Naive B cell (primary cell): ENCODE data around the gene HPSE. TPM values are rescaled to one million over a fixed set of nuclear protein-coding genes. Genes with fewer than 3 reads are reported as not detected.
A peak's percentile ranks its signal among the peaks of the same experiment; 100 is the strongest.
"Not testable (repeated sequence)": the region's sequence is repeated elsewhere in the genome, so short reads cannot be mapped to it uniquely, and the experiment has no call there.

Experiments
- ATAC-seq, 2 donors: fragments of 150-1000 bp; cut with Tn5 transposase; 2 replicates each; pipeline ENCODE4 v1.10.0; 2021; ENCODE audit warnings: low read depth in 2 of 2, mild to moderate bottlenecking in 2 of 2, moderate library complexity in 2 of 2
- DNase-seq: peaks from one replicate; pipeline ENCODE4 v3.0.0; 2022
- H3K27ac Mint-ChIP-seq, 6 donors: one replicate each; pipeline ENCODE4 v1.8.0; 2020 to 2022; ENCODE audit warnings: mild to moderate bottlenecking in 6 of 6, mixed read lengths in 6 of 6, moderate library complexity in 5 of 6, inconsistent platforms in 2 of 6
- H3K27me3 Mint-ChIP-seq, 3 donors: one replicate each; pipeline ENCODE4 v1.8.0; 2021 to 2022; ENCODE audit warnings: mixed read lengths in 3 of 3, mild to moderate bottlenecking in 1 of 3
- H3K36me3 Mint-ChIP-seq, 2 donors: one replicate each; pipeline ENCODE4 v1.8.0; 2020 to 2022; ENCODE audit warnings: mixed read lengths in 2 of 2, inconsistent platforms in 1 of 2, mild to moderate bottlenecking in 1 of 2
- H3K4me1 Mint-ChIP-seq, 3 donors: one replicate each; pipeline ENCODE4 v1.8.0; 2020 to 2022; ENCODE audit warnings: mixed read lengths in 3 of 3, inconsistent platforms in 1 of 3, mild to moderate bottlenecking in 1 of 3, moderate library complexity in 1 of 3
- H3K4me3 Mint-ChIP-seq, 8 donors: one replicate each; pipeline ENCODE4 v1.8.0; 2020 to 2022; ENCODE audit warnings: mild to moderate bottlenecking in 8 of 8, mixed read lengths in 8 of 8, moderate library complexity in 8 of 8, inconsistent platforms in 2 of 8
- H3K9me3 Mint-ChIP-seq, 7 donors: one replicate each; pipeline ENCODE4 v1.8.0; 2020 to 2022; ENCODE audit warnings: mixed read lengths in 7 of 7, mild to moderate bottlenecking in 5 of 7, inconsistent platforms in 2 of 7, moderate library complexity in 1 of 7
- polyA plus RNA-seq, 6 donors: library from polyadenylated mRNA; unstranded; fragments of 300-500 nt; fragmentation: Illumina TruSeq; gene quantifications; one replicate each; pipeline ENCODE4 v1.2.3, GENCODE V29; 2021; ENCODE audit warnings: low read depth in 6 of 6

The HPSE gene
- polyA plus RNA-seq, 6 donors from 2014 or later: 0.98 to 2.8 (median 2.5) TPM

GRCh38 chr4:83325306-83325705 is 9.3 kb downstream of the HPSE start:
- not testable (repeated sequence) for ATAC-seq, DNase-seq, H3K27me3 Mint-ChIP-seq, H3K36me3 Mint-ChIP-seq, H3K9me3 Mint-ChIP-seq, H3K4me3 Mint-ChIP-seq
- peak overlapping the region in 2 of 6 donors; percentile 5 to 14 for H3K27ac Mint-ChIP-seq
- H3K4me1 Mint-ChIP-seq: peaks cover 4 to 13% (median 6%) of the 10 kb centered on the region in 3 donors

- no peaks in the 10 kb centered on the region for H3K27me3 Mint-ChIP-seq
- no peak for DNase-seq
- ATAC-seq: no peak
- peaks cover 0 to 12% (median 6%) of the 10 kb centered on the region in 3 donors for H3K4me1 Mint-ChIP-seq
- no peak overlapping the region for H3K4me3 Mint-ChIP-seq
- H3K9me3 Mint-ChIP-seq: no peaks in the 10 kb centered on the region
- H3K27ac Mint-ChIP-seq: peak overlapping the region in 2 of 6 donors; percentile 6 to 55
- H3K36me3 Mint-ChIP-seq: peaks cover 0 to 5% of the 10 kb centered on the region in 2 donors
These were observed 11.5 kb downstream of the HPSE start for GRCh38 chr4:83323136-83323535.

- Mint-ChIP-seq H3K36me3 (peaks cover 0 to under 1% of the 10 kb centered on the region in 2 donors), H3K9me3 (no peaks in the 10 kb centered on the region), H3K4me1 (peaks cover 0 to 8% (median 1%) of the 10 kb centered on the region in 3 donors), H3K27ac (no peak overlapping the region), H3K4me3 (no peak overlapping the region), H3K27me3 (no peaks in the 10 kb centered on the region)
- DNase-seq: no peak
- no peak for ATAC-seq
These were observed 14.1 kb downstream of the HPSE start for GRCh38 chr4:83320548-83320947.

- no peak overlapping the region for H3K4me3 Mint-ChIP-seq
- ATAC-seq (no peak), DNase-seq (no peak)
- H3K4me1 Mint-ChIP-seq: peaks cover 0 to 8% (median 0%) of the 10 kb centered on the region in 3 donors
- H3K27me3 Mint-ChIP-seq: no peaks in the 10 kb centered on the region
- no peaks in the 10 kb centered on the region for H3K9me3 Mint-ChIP-seq
- H3K36me3 Mint-ChIP-seq: no peaks in the 10 kb centered on the region
- peak overlapping the region in 1 of 6 donors; percentile 26 for H3K27ac Mint-ChIP-seq
These were observed 16.0 kb downstream of the HPSE start for GRCh38 chr4:83318666-83319065.

GRCh38 chr4:83317671-83318070 is 17.0 kb downstream of the HPSE start:
- Mint-ChIP-seq H3K27me3 (no peaks in the 10 kb centered on the region), H3K27ac (no peak overlapping the region)

GRCh38 chr4:83316459-83317165 is 18.0 kb downstream of the HPSE start:
- peaks cover 0 to 5% of the 10 kb centered on the region in 2 donors for H3K36me3 Mint-ChIP-seq

More at GRCh38 chr4:83317671-83318070, 17.0 kb downstream of the HPSE start:
- ATAC-seq (no peak), DNase-seq (no peak)
- no peaks in the 10 kb centered on the region for H3K9me3 Mint-ChIP-seq
- no peak overlapping the region for H3K4me3 Mint-ChIP-seq
- H3K4me1 Mint-ChIP-seq: peaks cover 0 to 8% (median 0%) of the 10 kb centered on the region in 3 donors
- no peaks in the 10 kb centered on the region for H3K36me3 Mint-ChIP-seq

GRCh38 chr4:83315341-83315870 is 19.2 kb downstream of the HPSE start:
- no peaks in the 10 kb centered on the region for H3K9me3 Mint-ChIP-seq
- no peak overlapping the region for H3K27ac Mint-ChIP-seq
- no peak for DNase-seq
- peaks cover 0 to 4% (median 0%) of the 10 kb centered on the region in 3 donors for H3K4me1 Mint-ChIP-seq
- H3K4me3 Mint-ChIP-seq: no peak overlapping the region
- no peaks in the 10 kb centered on the region for H3K27me3 Mint-ChIP-seq
- no peak for ATAC-seq
- H3K36me3 Mint-ChIP-seq: peaks cover 0 to 8% of the 10 kb centered on the region in 2 donors

More at GRCh38 chr4:83316459-83317165, 18.0 kb downstream of the HPSE start:
- H3K4me1 Mint-ChIP-seq: peaks cover 0 to 8% (median 0%) of the 10 kb centered on the region in 3 donors
- no peak for ATAC-seq
- H3K4me3 Mint-ChIP-seq: no peak overlapping the region
- no peaks in the 10 kb centered on the region for H3K9me3 Mint-ChIP-seq
- H3K27me3 Mint-ChIP-seq: no peaks in the 10 kb centered on the region
- H3K27ac Mint-ChIP-seq: no peak overlapping the region
- no peak for DNase-seq

- no peaks in the 10 kb centered on the region for H3K9me3 Mint-ChIP-seq
- H3K4me1 Mint-ChIP-seq: no peaks in the 10 kb centered on the region
- no peak overlapping the region for H3K4me3 Mint-ChIP-seq
- H3K27ac Mint-ChIP-seq: no peak overlapping the region
- no peaks in the 10 kb centered on the region for H3K27me3 Mint-ChIP-seq
- no peak for DNase-seq
- H3K36me3 Mint-ChIP-seq: peaks cover 7 to 16% of the 10 kb centered on the region in 2 donors
- no peak for ATAC-seq
These were observed 26.0 kb downstream of the HPSE start for GRCh38 chr4:83308672-83309071.

- H3K27me3 Mint-ChIP-seq: no peaks in the 10 kb centered on the region
- H3K4me1 Mint-ChIP-seq: no peaks in the 10 kb centered on the region
- H3K9me3 Mint-ChIP-seq: no peaks in the 10 kb centered on the region
- H3K27ac Mint-ChIP-seq: no peak overlapping the region
- peaks cover 7 to 16% of the 10 kb centered on the region in 2 donors for H3K36me3 Mint-ChIP-seq
- no peak overlapping the region for H3K4me3 Mint-ChIP-seq
- ATAC-seq (no peak), DNase-seq (no peak)
These were observed 26.7 kb downstream of the HPSE start for GRCh38 chr4:83307920-83308319.

GRCh38 chr4:83305187-83305586 is 29.5 kb downstream of the HPSE start:
- Mint-ChIP-seq H3K9me3 (no peaks in the 10 kb centered on the region), H3K27me3 (no peaks in the 10 kb centered on the region), H3K4me1 (no peaks in the 10 kb centered on the region), H3K27ac (no peak overlapping the region), H3K4me3 (no peak overlapping the region), H3K36me3 (peaks cover 7 to 8% of the 10 kb centered on the region in 2 donors)
- no peak for ATAC-seq
- no peak for DNase-seq

GRCh38 chr4:83297548-83298260 is 36.9 kb downstream of the HPSE start:
- Mint-ChIP-seq H3K9me3 (no peaks in the 10 kb centered on the region), H3K27me3 (no peaks in the 10 kb centered on the region), H3K27ac (peak overlapping the region in 3 of 6 donors; percentile 7 to 75 (median 58)), H3K4me1 (peaks cover 9 to 21% (median 18%) of the 10 kb centered on the region in 3 donors), H3K4me3 (peak overlapping the region in 5 of 8 donors; percentile 10 to 67 (median 20)), H3K36me3 (no peaks in the 10 kb centered on the region)
- DNase-seq (no peak), ATAC-seq (peak in 1 of 2 donors; percentile 33)

- Mint-ChIP-seq H3K4me1 (peaks cover 9 to 15% (median 14%) of the 10 kb centered on the region in 3 donors), H3K36me3 (no peaks in the 10 kb centered on the region), H3K27me3 (no peaks in the 10 kb centered on the region), H3K27ac (no peak overlapping the region), H3K9me3 (peaks cover 0 to 8% (median 5%) of the 10 kb centered on the region in 7 donors), H3K4me3 (no peak overlapping the region)
- DNase-seq (no peak), ATAC-seq (no peak)
These were observed 41.2 kb downstream of the HPSE start for GRCh38 chr4:83293305-83294046.

- not testable (repeated sequence) for ATAC-seq, H3K27ac Mint-ChIP-seq, H3K27me3 Mint-ChIP-seq, H3K36me3 Mint-ChIP-seq, DNase-seq, H3K9me3 Mint-ChIP-seq, H3K4me1 Mint-ChIP-seq, H3K4me3 Mint-ChIP-seq
These were observed 44.4 kb downstream of the HPSE start for GRCh38 chr4:83290059-83290774.
